Mucosa of descending colon (tissue), 3 donors: ENCODE data around the gene PPRC1. TPM values are rescaled to one million over a fixed set of nuclear protein-coding genes. Genes with fewer than 3 reads are reported as not detected.

ENCODE experiments used
- ATAC-seq: fragments of 200-7000 bp; cut with Tn5 transposase; one replicate; pipeline ENCODE4 v1.9.1; 2020; ENCODE audit warnings: mild to moderate bottlenecking, moderate library complexity
- DNase-seq, 3 donors: peaks; one replicate each; pipeline ENCODE4 v3.0.0-alpha.2; 2020
- H3K36me3 ChIP-seq: fragments of 200-600 bp; one replicate; pipeline ENCODE4 v1.8.0; 2021; ENCODE audit warnings: low read depth, mild to moderate bottlenecking
- H3K4me1 ChIP-seq: fragments of 200-600 bp; one replicate; pipeline ENCODE4 v1.8.0; 2021; ENCODE audit warnings: low read depth, mild to moderate bottlenecking
- H3K4me3 ChIP-seq: fragments of 200-600 bp; one replicate; pipeline ENCODE4 v1.8.0; 2021; ENCODE audit warnings: mild to moderate bottlenecking
- H3K9me3 ChIP-seq: fragments of 200-600 bp; one replicate; pipeline ENCODE4 v1.8.0; 2021; ENCODE audit warnings: mild to moderate bottlenecking
- intact Hi-C, 2 donors: fragments of 100-400 bp; cut with DNase I in 1 of 2; cut with micrococcal nuclease in 1 of 2; formaldehyde crosslinking; loops; one replicate each; pipeline versions ENCODE4 v1.11.0 to v1.11.1; 2022; cut with DNase I, micrococcal nuclease
- total RNA-seq, 3 donors: library from RNA; stranded (reverse); fragmentation: NEBNext Ultra II Directional in 2 of 3; extraction: Animal tissue kit (Norgen Biotek cat#: 25700) in 2 of 3; gene quantifications; one replicate each; pipeline versions ENCODE4 v1.2.1 to v1.2.4, GENCODE V29; 2021 to 2023
- TF ChIP-seq, protein P1 (sequence below): fragments of 200-600 bp; IDR thresholded peaks from one replicate; pipeline ENCODE4 v1.8.0; 2022; ENCODE audit warnings: antibody characterized with exemption, mild to moderate bottlenecking
- donor health status: DM: no; HTN: no; CAD: no; lungs with moderate emphysema.
- donor health status: DM: no; HTN: no; CAD: no.
- donor health status: DM: no; HTN: yes; CAD: no.

The PPRC1 gene
- total RNA-seq, 3 donors from 2014 or later, result 17.1 to 30.3 (median 20.3) TPM

GRCh38 chr10:102090772-102091171 lies 42.1 kb upstream of the PPRC1 start:
- DNase-seq (no peak), ATAC-seq (no peak)
- Histone ChIP-seq H3K4me1 (no peaks in the 10 kb centered on the region), H3K36me3 (no peaks in the 10 kb centered on the region), H3K4me3 (no peak overlapping the region), H3K9me3 (no peaks in the 10 kb centered on the region)
- TF ChIP-seq, protein P1, sequence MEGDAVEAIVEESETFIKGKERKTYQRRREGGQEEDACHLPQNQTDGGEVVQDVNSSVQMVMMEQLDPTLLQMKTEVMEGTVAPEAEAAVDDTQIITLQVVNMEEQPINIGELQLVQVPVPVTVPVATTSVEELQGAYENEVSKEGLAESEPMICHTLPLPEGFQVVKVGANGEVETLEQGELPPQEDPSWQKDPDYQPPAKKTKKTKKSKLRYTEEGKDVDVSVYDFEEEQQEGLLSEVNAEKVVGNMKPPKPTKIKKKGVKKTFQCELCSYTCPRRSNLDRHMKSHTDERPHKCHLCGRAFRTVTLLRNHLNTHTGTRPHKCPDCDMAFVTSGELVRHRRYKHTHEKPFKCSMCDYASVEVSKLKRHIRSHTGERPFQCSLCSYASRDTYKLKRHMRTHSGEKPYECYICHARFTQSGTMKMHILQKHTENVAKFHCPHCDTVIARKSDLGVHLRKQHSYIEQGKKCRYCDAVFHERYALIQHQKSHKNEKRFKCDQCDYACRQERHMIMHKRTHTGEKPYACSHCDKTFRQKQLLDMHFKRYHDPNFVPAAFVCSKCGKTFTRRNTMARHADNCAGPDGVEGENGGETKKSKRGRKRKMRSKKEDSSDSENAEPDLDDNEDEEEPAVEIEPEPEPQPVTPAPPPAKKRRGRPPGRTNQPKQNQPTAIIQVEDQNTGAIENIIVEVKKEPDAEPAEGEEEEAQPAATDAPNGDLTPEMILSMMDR, result no peak
- intact Hi-C loops, result no loop called here

- TF ChIP-seq, protein P1, result no peak
- no peaks in the 10 kb centered on the region for H3K4me1 ChIP-seq
Observed at GRCh38 chr10:102096449-102096848, 36.4 kb upstream of the PPRC1 start.

DNA sequence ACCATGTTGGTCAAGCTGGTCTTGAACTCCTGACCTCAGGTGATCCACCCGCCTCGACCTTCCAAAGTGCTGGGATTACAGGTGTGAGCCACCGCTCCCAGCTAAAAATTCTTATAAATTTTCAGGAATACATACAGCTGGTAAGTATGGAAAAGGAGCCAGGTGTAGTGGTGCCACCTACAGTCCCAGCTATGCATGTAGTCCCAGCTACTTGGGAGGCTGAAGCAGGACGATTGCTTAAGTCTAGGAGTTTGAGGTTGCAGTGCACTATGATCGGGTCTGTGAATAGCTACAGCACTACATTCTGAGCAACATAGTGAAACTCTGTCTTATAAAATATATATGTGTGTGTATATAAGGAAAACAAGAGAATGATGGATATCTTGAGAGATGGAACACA lies 31.7 kb upstream of the PPRC1 start:
- Histone ChIP-seq H3K9me3 (no peaks in the 10 kb centered on the region), H3K4me3 (no peak overlapping the region), H3K4me1 (no peaks in the 10 kb centered on the region), H3K36me3 (no peaks in the 10 kb centered on the region)
- TF ChIP-seq, protein P1, result no peak
- intact Hi-C loops, result no loop called here
- ATAC-seq (no peak), DNase-seq (no peak)

More at GRCh38 chr10:102096449-102096848, 36.4 kb upstream of the PPRC1 start:
- Histone ChIP-seq H3K9me3 (no peaks in the 10 kb centered on the region), H3K36me3 (no peaks in the 10 kb centered on the region), H3K4me3 (no peak overlapping the region)
- ATAC-seq (no peak), DNase-seq (no peak)
- intact Hi-C loops, result no loop called here

GRCh38 chr10:102102421-102102820 lies 30.4 kb upstream of the PPRC1 start:
- H3K4me1 ChIP-seq, result no peaks in the 10 kb centered on the region
- no peak overlapping the region for H3K4me3 ChIP-seq
- H3K36me3 ChIP-seq, result no peaks in the 10 kb centered on the region
- DNase-seq, result no peak
- TF ChIP-seq, protein P1, result no peak
- H3K9me3 ChIP-seq, result no peaks in the 10 kb centered on the region
- intact Hi-C loops, result no loop called here
- ATAC-seq, result no peak

DNA sequence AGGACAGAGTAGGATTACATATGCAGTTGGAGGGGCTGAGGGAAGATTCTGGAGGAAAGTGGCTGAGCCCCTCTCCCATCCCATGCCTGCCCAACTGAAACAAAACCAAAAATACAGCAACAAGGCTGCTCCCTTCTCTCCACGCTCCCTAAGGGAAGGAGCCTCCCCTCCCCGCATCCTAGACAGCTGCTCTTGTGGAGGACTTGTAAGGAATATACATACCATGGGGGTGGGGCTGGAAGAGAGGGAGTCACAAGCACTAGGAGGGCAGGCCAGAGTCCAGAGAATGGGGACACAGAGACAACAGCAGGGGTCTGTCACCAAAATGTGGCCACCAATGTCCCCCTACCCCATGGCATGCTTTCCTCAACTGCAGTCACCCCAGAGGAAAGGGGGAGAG lies 25.8 kb upstream of the PPRC1 start:
- ATAC-seq (no peak), DNase-seq (no peak)
- intact Hi-C loops, result no loop called here
- Histone ChIP-seq H3K9me3 (no peaks in the 10 kb centered on the region), H3K4me1 (no peaks in the 10 kb centered on the region), H3K36me3 (peaks cover 14% of the 10 kb centered on the region), H3K4me3 (no peak overlapping the region)
- TF ChIP-seq, protein P1, result no peak
